HepG2 (cell line): ENCODE data around the gene MRFAP1L1. TPM values are rescaled to one million over a fixed set of nuclear protein-coding genes. Genes with fewer than 3 reads are reported as not detected.
A peak's percentile ranks its signal among the peaks of the same experiment; 100 is the strongest.

Experiments used
- CENPX ChIP-seq: sonication (generic); formaldehyde crosslinking; IDR thresholded peaks from 2 replicates; pipeline ENCODE4 v1.9.0; 2021; ENCODE audit warnings: mild to moderate bottlenecking, missing genetic modification reagents, moderate library complexity
- GATAD2A ChIP-seq: IDR thresholded peaks from 2 replicates; pipeline ENCODE4 v1.6.1; 2016
- IRF2 ChIP-seq: IDR thresholded peaks from 2 replicates; pipeline ENCODE4 v1.6.1; 2018; ENCODE audit warnings: missing genetic modification reagents, missing compliant biosample characterization
- JUND ChIP-seq: sonication (generic); formaldehyde crosslinking; IDR thresholded peaks from 2 replicates; pipeline ENCODE4 v1.8.0; 2022; ENCODE audit warnings: mild to moderate bottlenecking, missing genetic modification reagents
- KAT2B ChIP-seq: fragments of 150-350 bp; IDR thresholded peaks from 2 replicates; pipeline ENCODE4 v1.6.1; 2014; ENCODE audit warnings: low read depth, low read length, borderline replicate concordance
- NFE2 ChIP-seq: sonication (generic); formaldehyde crosslinking; IDR thresholded peaks from 2 replicates; pipeline ENCODE4 v1.4.0; 2020; ENCODE audit warnings: missing genetic modification reagents
- SIN3B ChIP-seq: fragments of 150-350 bp; IDR thresholded peaks from 2 replicates; pipeline ENCODE4 v1.6.1; 2014; ENCODE audit warnings: low read length
- XBP1 ChIP-seq: sonication (generic); formaldehyde crosslinking; IDR thresholded peaks from 2 replicates; pipeline ENCODE4 v1.5.0; 2020; ENCODE audit warnings: missing genetic modification reagents
- ZNF367 ChIP-seq: sonication (generic); formaldehyde crosslinking; IDR thresholded peaks from 2 replicates; pipeline ENCODE4 v1.4.0; 2020; ENCODE audit warnings: missing genetic modification reagents, borderline replicate concordance
- ZNF468 ChIP-seq: sonication (generic); formaldehyde crosslinking; IDR thresholded peaks from 2 replicates; pipeline ENCODE4 v1.8.0; 2022; ENCODE audit warnings: mild to moderate bottlenecking, moderate library complexity, missing genetic modification reagents
- ZNF562 ChIP-seq: sonication (generic); formaldehyde crosslinking; IDR thresholded peaks from 2 replicates; pipeline ENCODE4 v1.8.0; 2022; ENCODE audit warnings: missing genetic modification reagents, borderline replicate concordance
- ZNF879 ChIP-seq: sonication (generic); formaldehyde crosslinking; IDR thresholded peaks from 2 replicates; pipeline ENCODE4 v1.8.1; 2023; ENCODE audit warnings: missing genetic modification reagents
- polyA plus RNA-seq, 8 experiments: library from polyadenylated mRNA; depleted of rRNA in 3 of 8; stranded (reverse) in 7 of 8; unstranded in 1 of 8; fragments of >200 nt; fragmentation: Illumina TruSeq in 4 of 8; extraction: Trizol in 4 of 8; gene quantifications; 2 replicates each; pipeline versions ENCODE4 v1.2.1 to v1.2.3, GENCODE V29; 2011 to 2016; ENCODE audit warnings: low read depth in 4 of 8, missing spikeins in 1 of 8, mixed read lengths in 1 of 8; ENCODE audit not compliant: insufficient read depth in 1 of 8
- total RNA-seq, 5 experiments: library from RNA; depleted of rRNA; stranded (reverse); fragments of >200 nt; fragmentation: Illumina TruSeq; extraction: Trizol; gene quantifications; 2 replicates each; pipeline ENCODE4 v1.2.3, GENCODE V29; 2016; ENCODE audit warnings: low read depth in 1 of 5
- TF ChIP-seq, protein P1 (sequence below): sonication (generic); formaldehyde crosslinking; IDR thresholded peaks from 2 replicates; pipeline ENCODE4 v1.4.0; 2020; ENCODE audit warnings: missing genetic modification reagents, borderline replicate concordance
- TF ChIP-seq, protein P2 (sequence below): sonication (generic); formaldehyde crosslinking; IDR thresholded peaks from 2 replicates; pipeline ENCODE4 v1.8.0; 2022; ENCODE audit warnings: mild to moderate bottlenecking, missing genetic modification reagents, borderline replicate concordance
- TF ChIP-seq, protein P3 (sequence below): sonication (generic); formaldehyde crosslinking; IDR thresholded peaks from 2 replicates; pipeline ENCODE4 v1.5.1; 2020; ENCODE audit warnings: missing genetic modification reagents, mild to moderate bottlenecking, borderline replicate concordance
- TF ChIP-seq, protein P4 (sequence below): IDR thresholded peaks from 2 replicates; pipeline ENCODE4 v1.6.1; 2016; ENCODE audit warnings: low read depth, missing genetic modification reagents, missing compliant biosample characterization

Gene MRFAP1L1
- total and polyA plus RNA-seq, 2 of the 13 experiments (the other 11 are each of a cell fraction or from before 2014, with no cell fraction given): 44.8 to 76.6 TPM

DNA sequence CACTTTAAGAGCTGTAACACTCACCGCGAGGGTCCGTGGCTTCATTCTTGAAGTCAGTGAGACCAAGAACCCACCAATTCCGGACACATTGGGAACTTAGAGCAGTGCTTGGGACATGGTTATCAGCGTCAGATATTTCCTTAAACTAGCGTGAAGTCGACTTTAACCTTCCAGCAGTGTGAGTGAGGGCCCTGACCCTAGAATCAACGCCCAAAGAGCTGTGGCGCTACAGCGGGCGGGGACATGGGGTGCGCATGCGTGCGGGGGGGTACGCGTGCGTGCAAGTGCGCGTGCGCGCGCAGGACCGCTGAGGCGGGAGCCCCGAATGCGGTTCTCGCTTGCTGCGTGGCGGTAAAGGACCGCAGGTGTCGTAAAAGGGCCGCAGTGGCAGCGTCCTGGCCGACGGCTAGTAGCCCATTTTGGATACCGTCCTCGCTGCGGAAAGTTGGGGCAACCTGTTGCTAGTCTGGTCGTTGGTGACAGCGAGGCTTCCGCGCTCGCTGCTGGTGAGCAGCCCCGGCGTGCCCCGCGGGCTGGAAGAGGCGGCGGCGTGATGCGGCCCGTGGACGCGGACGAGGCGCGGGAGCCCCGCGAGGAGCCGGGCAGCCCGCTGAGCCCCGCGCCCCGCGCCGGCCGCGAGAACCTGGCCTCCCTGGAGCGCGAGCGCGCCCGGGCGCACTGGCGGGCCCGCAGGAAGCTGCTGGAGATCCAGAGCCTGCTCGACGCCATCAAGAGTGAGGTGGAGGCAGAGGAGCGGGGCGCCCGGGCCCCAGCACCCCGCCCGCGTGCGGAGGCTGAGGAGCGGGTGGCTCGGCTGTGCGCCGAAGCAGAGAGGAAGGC is 35.8 kb downstream of the MRFAP1L1 start (continued):
- TF ChIP-seq, protein P1, sequence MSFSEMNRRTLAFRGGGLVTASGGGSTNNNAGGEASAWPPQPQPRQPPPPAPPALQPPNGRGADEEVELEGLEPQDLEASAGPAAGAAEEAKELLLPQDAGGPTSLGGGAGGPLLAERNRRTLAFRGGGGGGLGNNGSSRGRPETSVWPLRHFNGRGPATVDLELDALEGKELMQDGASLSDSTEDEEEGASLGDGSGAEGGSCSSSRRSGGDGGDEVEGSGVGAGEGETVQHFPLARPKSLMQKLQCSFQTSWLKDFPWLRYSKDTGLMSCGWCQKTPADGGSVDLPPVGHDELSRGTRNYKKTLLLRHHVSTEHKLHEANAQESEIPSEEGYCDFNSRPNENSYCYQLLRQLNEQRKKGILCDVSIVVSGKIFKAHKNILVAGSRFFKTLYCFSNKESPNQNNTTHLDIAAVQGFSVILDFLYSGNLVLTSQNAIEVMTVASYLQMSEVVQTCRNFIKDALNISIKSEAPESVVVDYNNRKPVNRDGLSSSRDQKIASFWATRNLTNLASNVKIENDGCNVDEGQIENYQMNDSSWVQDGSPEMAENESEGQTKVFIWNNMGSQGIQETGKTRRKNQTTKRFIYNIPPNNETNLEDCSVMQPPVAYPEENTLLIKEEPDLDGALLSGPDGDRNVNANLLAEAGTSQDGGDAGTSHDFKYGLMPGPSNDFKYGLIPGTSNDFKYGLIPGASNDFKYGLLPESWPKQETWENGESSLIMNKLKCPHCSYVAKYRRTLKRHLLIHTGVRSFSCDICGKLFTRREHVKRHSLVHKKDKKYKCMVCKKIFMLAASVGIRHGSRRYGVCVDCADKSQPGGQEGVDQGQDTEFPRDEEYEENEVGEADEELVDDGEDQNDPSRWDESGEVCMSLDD (CRISPR knock-in tag): no peak
- TF ChIP-seq IRF2 (peak; percentile 93), GATAD2A (CRISPR knock-in tag) (peak; percentile 41), KAT2B (no peak), SIN3B (no peak), XBP1 (CRISPR knock-in tag) (no peak), ZNF562 (CRISPR knock-in tag) (peak; percentile 82), CENPX (CRISPR knock-in tag) (no peak), ZNF367 (CRISPR knock-in tag) (no peak; the same call in 1 of the 2 replicates), NFE2 (CRISPR knock-in tag) (no peak), ZNF468 (CRISPR knock-in tag) (no peak), JUND (CRISPR knock-in tag) (no peak), ZNF879 (CRISPR knock-in tag) (peak; percentile 96)
- TF ChIP-seq, protein P2, sequence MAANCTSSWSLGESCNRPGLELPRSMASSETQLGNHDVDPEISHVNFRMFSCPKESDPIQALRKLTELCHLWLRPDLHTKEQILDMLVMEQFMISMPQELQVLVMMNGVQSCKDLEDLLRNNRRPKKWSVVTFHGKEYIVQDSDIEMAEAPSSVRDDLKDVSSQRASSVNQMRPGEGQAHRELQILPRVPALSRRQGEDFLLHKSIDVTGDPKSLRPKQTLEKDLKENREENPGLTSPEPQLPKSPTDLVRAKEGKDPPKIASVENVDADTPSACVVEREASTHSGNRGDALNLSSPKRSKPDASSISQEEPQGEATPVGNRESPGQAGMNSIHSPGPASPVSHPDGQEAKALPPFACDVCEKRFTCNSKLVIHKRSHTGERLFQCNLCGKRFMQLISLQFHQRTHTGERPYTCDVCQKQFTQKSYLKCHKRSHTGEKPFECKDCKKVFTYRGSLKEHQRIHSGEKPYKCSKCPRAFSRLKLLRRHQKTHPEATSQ (CRISPR knock-in tag): peak; percentile 67
- TF ChIP-seq, protein P3, sequence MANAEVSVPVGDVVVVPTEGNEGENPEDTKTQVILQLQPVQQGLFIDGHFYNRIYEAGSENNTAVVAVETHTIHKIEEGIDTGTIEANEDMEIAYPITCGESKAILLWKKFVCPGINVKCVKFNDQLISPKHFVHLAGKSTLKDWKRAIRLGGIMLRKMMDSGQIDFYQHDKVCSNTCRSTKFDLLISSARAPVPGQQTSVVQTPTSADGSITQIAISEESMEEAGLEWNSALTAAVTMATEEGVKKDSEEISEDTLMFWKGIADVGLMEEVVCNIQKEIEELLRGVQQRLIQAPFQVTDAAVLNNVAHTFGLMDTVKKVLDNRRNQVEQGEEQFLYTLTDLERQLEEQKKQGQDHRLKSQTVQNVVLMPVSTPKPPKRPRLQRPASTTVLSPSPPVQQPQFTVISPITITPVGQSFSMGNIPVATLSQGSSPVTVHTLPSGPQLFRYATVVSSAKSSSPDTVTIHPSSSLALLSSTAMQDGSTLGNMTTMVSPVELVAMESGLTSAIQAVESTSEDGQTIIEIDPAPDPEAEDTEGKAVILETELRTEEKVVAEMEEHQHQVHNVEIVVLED (CRISPR knock-in tag): peak; percentile 91
- TF ChIP-seq, protein P4, sequence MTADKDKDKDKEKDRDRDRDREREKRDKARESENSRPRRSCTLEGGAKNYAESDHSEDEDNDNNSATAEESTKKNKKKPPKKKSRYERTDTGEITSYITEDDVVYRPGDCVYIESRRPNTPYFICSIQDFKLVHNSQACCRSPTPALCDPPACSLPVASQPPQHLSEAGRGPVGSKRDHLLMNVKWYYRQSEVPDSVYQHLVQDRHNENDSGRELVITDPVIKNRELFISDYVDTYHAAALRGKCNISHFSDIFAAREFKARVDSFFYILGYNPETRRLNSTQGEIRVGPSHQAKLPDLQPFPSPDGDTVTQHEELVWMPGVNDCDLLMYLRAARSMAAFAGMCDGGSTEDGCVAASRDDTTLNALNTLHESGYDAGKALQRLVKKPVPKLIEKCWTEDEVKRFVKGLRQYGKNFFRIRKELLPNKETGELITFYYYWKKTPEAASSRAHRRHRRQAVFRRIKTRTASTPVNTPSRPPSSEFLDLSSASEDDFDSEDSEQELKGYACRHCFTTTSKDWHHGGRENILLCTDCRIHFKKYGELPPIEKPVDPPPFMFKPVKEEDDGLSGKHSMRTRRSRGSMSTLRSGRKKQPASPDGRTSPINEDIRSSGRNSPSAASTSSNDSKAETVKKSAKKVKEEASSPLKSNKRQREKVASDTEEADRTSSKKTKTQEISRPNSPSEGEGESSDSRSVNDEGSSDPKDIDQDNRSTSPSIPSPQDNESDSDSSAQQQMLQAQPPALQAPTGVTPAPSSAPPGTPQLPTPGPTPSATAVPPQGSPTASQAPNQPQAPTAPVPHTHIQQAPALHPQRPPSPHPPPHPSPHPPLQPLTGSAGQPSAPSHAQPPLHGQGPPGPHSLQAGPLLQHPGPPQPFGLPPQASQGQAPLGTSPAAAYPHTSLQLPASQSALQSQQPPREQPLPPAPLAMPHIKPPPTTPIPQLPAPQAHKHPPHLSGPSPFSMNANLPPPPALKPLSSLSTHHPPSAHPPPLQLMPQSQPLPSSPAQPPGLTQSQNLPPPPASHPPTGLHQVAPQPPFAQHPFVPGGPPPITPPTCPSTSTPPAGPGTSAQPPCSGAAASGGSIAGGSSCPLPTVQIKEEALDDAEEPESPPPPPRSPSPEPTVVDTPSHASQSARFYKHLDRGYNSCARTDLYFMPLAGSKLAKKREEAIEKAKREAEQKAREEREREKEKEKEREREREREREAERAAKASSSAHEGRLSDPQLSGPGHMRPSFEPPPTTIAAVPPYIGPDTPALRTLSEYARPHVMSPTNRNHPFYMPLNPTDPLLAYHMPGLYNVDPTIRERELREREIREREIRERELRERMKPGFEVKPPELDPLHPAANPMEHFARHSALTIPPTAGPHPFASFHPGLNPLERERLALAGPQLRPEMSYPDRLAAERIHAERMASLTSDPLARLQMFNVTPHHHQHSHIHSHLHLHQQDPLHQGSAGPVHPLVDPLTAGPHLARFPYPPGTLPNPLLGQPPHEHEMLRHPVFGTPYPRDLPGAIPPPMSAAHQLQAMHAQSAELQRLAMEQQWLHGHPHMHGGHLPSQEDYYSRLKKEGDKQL (CRISPR knock-in tag): peak; percentile 27; the same call in 1 of the 2 replicates
